NCI-H524 (cell line): ENCODE data around the gene WIPF2.
"Not testable (repeated sequence)": the region's sequence is repeated elsewhere in the genome, so short reads cannot be mapped to it uniquely, and the experiment has no call there.

ENCODE experiments used
- DNase-seq, 2 experiments: peaks; one replicate each; lab custom pipeline; 2025; lab: John Stamatoyannopoulos, UW

Gene WIPF2

GRCh38 chr17:40191237-40192208 is 27.6 kb upstream of the WIPF2 start:
- peak in 1 of 2 experiments; percentile 52 for DNase-seq

DNA sequence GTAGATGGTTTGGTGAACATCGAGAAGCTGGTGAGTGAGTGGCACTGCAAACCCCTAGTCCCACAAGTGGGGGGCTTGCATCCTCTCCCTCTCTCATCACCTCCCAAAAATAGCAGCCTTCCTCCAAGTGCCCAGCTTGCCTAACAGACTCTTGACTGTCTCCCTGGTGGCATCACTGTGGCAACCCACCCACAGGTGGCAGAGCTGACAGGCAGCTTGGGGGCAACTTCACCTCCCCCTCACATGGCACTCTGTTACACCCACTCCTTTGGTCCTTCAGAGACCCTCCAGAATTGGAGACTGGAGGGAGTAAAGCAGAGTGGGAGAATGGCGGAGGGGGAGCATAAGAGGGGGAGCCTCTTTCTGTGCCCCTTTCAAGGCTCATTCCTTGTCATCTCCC is 26.1 kb upstream of the WIPF2 start:
- no peak for DNase-seq

GRCh38 chr17:40194821-40195220 is 24.3 kb upstream of the WIPF2 start:
- DNase-seq = no peak

DNA sequence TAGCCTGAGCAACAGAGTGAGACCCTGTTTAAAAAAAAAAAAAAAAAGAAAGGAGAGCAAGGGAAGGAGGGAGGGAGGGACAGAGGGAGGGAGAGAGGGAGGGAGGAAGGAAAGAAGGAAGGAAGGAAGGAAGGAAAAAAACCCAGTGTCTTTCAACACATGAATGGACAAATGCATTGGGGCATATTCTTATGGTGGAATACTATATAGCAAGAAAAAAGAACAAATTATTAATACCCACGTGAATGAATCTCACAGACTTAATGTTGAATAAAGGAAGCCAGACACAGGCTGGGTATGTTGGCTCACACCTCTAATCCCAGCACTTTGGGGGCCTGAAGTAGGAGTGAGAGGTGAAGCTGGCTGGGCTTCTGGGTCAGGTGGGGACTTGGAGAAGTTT is 21.6 kb upstream of the WIPF2 start:
- DNase-seq = no peak

- DNase-seq = peak in 1 of 2 experiments; percentile 47
Measured at GRCh38 chr17:40197965-40198456, 21.1 kb upstream of the WIPF2 start.

- DNase-seq = no peak
Measured at GRCh38 chr17:40198576-40198975, 20.5 kb upstream of the WIPF2 start.

DNA sequence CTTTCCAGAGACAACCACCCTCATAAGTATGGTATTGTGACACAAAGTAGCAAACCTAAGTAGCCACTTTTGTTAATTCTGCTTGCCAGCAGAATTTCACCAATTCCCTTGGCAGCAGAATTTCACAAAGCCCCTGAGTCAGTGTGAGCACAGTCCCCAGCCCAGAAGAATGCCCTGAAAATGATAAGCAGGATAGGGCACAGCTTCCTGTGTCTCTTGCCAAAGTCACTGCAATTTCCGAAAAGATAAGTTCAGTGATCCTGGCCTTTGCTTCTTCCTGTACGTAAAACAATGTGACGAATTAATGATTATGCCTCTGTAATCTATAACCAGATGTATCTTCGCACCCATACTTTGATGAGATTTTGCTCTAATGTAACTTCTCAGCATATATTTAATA is 16.0 kb upstream of the WIPF2 start:
- DNase-seq = no peak

- DNase-seq = not testable (repeated sequence)
Measured at GRCh38 chr17:40206193-40206592, 12.9 kb upstream of the WIPF2 start.

DNA sequence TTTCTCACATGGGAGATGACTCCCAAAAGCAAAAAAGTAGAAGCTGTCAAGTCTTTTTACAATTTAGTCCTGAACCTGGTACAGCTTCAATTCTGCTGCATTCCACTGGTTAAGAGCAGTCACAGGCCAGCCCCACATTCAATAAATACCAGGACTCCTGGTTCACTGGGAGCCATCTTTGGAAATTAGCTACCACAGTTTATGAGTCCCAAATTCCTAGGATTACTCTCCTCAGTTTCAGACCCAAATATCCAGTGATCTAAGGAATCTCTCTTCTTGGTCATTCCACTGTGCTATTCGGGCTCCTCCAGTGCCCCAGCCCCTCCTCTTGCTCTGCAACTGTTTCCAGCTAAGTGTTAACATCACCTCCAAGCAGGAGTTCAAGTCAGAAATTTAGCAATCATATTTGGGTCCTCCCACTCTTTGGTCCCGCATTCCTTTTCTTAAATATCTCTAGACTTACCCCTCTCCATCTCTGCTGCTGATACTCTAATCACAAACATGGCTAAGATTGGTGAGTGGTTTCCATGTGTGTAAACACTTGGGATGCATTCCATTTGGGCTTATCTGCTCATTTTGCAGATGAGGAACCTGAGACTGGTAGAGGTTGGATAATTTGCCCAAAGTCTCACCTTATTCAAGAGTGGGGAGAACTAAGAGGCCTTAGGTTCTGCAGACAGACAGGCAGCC is 9.6 kb upstream of the WIPF2 start:
- DNase-seq = no peak

GRCh38 chr17:40213914-40214313 is 5.2 kb upstream of the WIPF2 start:
- not testable (repeated sequence) for DNase-seq

GRCh38 chr17:40218006-40218739 is 931 bp upstream of the WIPF2 start:
- no peak for DNase-seq

- peak; percentile 76 to 81 for DNase-seq
Measured at GRCh38 chr17:40219594-40220338, 662 bp downstream of the WIPF2 start.

- DNase-seq = no peak
Measured at GRCh38 chr17:40224718-40225550, 5.8 kb downstream of the WIPF2 start.

DNA sequence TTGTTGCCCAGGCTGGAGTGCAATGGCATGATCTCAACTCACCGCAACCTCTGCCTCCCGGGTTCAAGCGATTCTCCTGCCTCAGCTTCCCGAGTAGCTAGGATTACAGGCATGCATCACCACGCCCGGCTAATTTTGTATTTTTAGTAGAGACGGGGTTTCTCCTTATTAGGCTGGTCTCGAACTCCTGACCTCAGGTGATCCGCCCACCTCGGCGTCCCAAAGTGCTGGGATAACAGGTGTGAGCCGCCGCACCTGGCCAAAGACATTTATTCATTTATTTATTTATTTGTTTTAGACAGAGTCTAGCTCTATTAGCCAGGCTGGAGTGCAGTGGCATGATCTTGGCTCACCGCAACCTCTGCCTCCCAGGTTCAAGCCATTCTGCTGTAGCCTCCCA is 10.0 kb downstream of the WIPF2 start:
- DNase-seq = not testable (repeated sequence)

GRCh38 chr17:40230670-40231069 is 11.6 kb downstream of the WIPF2 start:
- DNase-seq = no peak

- DNase-seq = not testable (repeated sequence)
Measured at GRCh38 chr17:40231928-40232327, 12.8 kb downstream of the WIPF2 start.

DNA sequence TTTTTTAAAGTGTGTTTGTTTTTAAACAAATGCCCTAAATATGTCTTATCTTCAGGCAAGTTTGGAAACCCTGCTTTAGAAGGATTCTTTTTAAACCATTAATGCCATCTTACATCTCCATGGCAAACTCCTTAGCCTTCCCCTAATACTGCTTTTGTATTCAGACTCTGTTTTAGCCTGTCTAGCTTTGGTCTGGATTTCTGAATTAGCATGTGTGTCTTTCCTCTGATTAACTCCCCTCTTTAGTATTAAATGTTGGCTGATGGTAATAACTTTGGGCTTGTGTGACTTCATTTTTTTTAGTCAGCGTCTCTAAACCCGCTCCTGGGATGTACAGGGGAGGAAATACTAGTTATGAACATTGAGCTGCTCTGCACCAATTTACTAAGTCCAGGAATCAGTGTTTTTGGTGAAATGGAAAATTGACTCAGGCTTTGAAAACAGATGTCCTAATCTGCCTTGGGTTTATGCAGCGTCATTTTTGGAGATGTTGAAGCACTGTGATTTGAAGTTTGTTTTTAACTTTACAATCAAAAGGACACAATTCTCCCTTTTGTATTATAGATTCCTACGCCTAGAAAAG is 22.2 kb downstream of the WIPF2 start:
- no peak for DNase-seq

GRCh38 chr17:40242774-40243173 is 23.7 kb downstream of the WIPF2 start:
- no peak for DNase-seq

- no peak for DNase-seq
Measured at GRCh38 chr17:40243761-40244160, 24.7 kb downstream of the WIPF2 start.

- peak in 1 of 2 experiments; percentile 32 for DNase-seq
Measured at GRCh38 chr17:40244255-40244654, 25.2 kb downstream of the WIPF2 start.
